Inflammatory macrophage treated with lipopolysaccharide for 4 hours (primary cell): ENCODE results near the gene GYPA.
A peak's percentile ranks its signal among the peaks of the same experiment; 100 is the strongest.
"Not testable (repeated sequence)": the region's sequence is repeated elsewhere in the genome, so short reads cannot be mapped to it uniquely, and the experiment has no call there.

Experiments used
- DNase-seq: peaks from one replicate; pipeline ENCODE4 v3.0.0-alpha.2; 2020

GYPA gene

DNA sequence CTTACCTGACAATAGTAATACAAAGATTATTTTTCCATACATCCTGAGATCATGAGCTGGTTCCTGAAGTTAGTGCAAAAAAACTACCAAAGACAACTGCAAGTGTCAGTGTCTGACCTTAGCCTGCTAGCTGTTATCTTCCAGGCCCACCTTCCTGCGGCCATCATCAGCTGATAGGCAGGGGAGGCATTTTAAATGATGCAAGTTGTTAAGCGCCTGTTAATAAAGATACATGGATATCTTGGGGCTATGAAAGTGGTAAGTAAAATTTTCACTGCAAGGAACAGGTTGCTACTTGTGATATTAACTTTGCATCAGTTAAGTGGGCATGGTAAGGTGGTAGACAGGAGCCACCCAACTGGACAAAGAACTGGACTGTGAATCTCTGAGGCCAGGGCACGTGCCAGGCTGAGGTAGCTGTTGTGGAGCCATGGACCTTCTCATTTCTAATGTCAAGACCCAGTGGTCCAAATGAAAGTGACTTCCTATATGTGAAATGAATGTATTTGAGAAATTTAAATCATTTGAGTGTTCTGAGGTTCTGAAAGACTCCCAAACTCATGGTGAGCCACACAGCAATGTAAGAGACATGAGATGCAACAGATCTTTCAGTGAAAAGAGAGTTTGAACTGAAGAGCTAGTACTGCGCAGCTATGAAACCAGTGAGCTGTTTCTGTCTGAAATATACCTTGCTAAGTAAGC is at the start of gene GYPA:
Gene GYPA (minus strand): TSS at position 125 of the 702 bp plus-strand sequence. CDS start 83 bp downstream, at position 42.
- not testable (repeated sequence) for DNase-seq

DNA sequence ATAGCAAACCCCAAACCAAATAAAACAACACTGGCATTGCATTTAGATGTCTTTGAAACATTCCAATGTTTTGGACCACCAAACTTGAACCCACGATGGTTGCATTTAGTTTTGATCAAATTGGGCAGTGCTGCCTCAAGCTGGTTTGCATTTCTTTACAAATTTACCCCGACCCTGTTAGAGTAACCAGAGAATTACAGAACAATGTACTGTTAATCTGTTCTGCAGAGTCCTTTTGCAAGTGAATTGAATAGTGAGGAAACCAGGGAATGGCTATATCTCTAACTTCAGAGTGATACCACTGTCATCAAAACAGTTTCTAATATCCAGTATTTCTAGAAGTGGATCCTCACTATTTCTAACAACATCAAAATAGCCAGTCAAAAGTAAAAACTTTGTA is 49.5 kb upstream of the GYPA start:
- no peak for DNase-seq

- DNase-seq = no peak
Observed at GRCh38 chr4:144189121-144189520, 48.6 kb upstream of the GYPA start.

GRCh38 chr4:144185086-144185485 is 44.6 kb upstream of the GYPA start:
- no peak for DNase-seq

DNA sequence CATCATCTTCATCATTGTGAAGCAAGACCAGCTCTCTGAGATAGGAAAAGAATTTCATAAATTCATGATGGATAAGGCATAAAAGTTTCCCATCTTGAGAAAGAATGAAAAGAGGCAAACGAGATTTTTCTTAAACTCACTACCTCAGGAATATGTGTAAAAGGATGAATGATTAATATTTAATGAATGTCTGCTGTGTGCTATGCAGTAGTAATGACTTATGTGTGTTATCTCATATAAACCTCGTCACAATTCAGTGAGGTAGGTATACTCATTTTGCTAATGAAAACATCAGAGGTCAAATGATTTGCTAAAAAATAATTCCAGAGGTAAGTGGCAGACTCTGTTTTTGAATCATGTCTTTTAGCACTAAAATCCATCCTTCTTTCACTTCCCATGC is 42.6 kb upstream of the GYPA start:
- DNase-seq = no peak

- no peak for DNase-seq
Observed at GRCh38 chr4:144181391-144181790, 40.9 kb upstream of the GYPA start.

GRCh38 chr4:144179152-144179739 is 38.7 kb upstream of the GYPA start:
- no peak for DNase-seq

GRCh38 chr4:144178414-144178813 is 37.9 kb upstream of the GYPA start:
- DNase-seq = no peak

DNA sequence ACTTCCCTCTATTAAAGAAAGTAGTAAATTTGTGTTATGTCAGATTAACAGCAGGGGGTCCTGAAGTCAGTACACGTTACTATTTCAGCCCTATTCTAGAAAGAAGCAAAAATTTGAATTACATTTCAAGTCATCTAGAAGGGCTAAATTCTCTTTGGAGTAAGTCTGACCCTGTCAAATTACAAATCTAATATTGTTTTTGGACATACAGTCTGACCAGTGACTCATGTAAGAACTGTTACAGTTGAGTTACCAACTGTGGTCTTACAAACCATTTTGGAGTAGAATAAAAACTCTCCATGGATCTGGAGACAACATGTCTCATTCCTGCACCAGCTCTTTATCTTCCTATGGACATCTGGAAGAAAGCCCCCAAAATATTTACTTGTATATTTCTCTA is 36.0 kb upstream of the GYPA start:
- DNase-seq = no peak

DNA sequence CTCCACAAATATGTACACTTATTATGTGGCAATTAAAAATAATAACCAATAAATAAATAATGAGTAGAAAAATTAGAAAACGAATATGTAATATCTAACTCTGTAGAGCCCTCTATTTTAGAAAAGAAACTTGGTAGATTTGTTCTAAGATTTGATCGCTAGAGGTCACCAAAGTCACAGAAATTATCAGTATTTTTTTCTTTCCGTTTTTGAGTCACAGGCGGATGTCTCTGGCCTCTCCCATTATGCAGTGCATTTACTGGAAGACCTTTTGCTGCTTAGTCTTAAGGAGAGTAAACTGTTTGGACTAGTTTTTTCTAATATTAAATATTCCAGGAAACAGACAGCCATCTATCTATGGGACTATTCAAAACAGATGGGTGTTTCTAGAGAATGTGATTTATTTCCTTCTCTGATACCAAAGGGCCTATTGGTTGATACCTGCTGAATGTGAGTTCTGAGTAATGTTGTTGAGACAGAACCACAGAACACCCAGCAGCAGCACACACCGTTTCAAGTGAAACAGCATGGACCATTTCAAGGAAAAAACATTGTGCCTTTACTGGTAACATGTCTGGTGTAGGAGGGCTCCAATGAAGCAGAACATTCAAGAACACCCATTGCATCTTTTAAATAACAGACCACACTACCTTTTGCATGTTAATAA is 34.0 kb upstream of the GYPA start:
- DNase-seq = peak; percentile 49

GRCh38 chr4:144171697-144172096 is 31.2 kb upstream of the GYPA start:
- no peak for DNase-seq

DNA sequence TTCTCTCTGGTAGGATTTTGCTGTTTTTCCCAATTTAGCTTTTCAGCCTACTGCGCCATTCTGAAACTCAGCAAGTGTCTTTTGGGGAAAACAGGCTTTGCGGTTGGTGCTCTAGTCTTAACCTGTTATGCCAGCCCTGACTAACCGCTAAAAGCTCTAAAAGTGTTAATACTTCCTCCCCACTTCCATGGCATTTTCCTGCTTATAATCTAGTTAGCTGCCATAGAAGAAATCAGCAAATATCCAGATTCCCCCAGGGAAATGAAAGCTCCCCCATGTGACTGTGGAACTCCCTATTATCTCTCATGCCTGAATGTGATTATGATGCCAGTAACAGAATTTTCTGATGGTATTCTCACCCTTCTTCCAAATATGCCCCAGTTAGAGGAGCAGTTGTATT is 28.7 kb upstream of the GYPA start:
- no peak for DNase-seq

DNA sequence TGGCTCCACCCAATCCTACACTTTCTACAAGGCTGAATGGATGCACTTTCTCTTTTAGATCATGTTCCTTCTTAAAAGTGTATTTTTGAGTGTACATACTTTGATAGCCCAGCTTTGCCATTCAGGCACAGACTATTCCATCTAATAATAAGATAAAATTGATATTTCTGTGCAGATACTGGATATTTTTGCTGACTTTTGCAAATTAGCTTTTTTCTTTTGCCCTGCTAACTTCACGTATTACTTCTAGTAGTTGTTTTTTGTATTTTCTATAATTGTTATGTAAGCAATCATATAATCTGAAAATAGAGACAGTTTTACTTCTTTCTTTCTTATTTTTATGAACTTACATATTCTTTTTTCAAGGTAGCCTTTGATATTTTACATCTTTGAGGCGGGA is 13.5 kb upstream of the GYPA start:
- no peak for DNase-seq

DNA sequence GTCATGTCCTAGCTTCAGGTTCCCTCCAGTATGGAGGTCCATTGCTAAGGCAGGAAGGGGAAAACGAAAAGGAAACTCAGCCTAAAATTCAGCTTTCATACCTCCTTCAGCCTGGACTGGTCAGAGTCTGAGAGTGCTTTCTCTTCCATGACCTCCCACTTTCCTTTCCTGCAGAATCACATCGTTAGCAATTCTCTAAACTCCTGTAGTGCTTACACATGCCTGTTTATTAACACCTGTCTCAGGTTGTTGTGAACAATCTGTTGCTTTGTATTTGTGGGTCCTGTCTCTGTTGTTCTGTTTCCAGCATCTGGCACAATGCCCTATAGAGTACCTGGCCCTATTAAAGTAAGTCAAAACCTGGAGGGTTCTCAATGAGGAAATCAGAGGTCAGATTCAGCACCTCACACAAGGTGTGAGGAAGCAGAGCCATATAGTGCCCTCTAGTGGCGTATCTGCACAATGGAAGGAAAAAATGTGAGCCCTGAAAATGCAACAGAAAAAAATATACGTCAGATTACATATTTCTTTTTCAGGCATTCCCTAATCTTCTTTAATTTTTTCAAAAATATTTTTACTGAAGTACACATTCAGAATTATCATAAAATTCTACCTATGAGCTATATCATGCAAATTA is 2.3 kb upstream of the GYPA start:
- DNase-seq = peak; percentile 13

DNA sequence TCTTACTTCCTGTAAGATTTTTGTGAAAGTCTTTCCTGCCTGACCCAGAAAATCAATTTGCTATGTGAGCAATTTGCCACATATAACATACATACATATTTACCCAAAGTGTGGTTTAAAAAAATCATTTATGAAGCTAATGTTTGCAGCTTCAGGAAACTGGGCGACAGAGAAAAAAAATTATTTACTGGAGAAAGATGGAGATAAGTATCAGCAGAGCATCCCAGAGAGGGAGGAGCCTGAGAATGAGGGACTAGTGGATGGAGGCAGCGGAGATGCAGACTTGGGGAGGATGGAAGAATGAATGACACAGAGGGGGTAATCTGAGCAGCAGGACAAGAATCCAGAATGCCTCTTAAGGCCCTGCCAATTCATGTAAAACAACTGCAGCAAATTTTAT is 975 bp upstream of the GYPA start:
- no peak for DNase-seq

GRCh38 chr4:144139991-144140390 is 527 bp downstream of the GYPA start:
- not testable (repeated sequence) for DNase-seq

DNA sequence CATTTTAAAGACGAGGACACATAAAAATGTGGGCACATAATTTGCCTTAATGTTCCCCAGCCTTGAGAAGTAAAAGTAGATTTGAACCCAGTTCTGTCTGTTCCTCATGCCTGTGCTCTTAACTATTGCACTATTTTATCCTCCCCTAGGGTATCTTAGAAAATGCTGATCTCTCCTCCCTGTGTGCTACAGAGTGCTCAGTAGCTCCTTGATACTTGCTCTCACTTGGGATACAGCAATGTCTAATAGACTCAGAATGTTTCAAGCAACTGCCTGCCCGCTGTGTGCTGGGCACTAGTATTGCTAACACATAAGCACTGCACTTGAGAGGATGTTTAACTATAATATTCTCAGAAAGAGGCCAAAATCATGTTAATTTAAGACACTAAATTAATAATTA is 971 bp downstream of the GYPA start:
- DNase-seq = not testable (repeated sequence)

- DNase-seq = not testable (repeated sequence)
Observed at GRCh38 chr4:144138239-144138638, 2.3 kb downstream of the GYPA start.

DNA sequence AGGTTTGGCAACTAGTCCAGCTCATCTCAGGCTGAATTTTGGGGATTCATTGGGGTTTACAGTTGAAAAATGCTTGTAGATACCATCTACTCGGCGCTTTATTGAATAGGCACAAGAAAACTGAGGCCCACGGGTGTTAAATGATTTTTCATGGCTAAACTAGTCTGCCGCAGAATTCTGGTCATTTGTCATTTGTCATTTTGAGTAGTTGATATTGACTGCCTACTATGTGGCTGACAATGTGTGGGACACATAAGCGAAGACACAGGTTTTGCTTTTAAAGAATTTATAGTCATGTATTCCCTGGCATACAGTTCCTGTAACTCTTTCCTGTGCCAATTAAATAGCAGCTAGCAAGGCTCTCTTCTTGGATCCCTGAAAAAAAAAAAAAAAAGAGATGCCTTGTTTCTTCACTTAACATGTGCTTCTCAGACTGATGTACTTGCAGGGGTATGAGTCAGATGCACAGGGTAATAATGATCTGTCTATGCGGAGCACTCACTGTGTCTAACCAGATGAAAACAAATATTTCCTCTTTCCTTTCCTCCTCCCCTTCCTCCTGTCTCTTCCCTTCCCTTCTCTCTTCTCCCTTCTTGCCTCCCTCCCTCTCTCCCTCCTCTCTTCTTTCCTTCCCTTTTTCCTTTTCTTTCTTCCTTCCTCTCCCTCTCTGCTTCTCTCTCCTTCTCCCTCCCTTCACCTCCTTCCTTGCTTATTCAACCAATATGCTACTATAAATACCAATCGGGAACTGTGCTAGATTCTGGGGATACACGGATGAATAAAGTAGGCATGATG is 3.2 kb downstream of the GYPA start:
- not testable (repeated sequence) for DNase-seq

DNA sequence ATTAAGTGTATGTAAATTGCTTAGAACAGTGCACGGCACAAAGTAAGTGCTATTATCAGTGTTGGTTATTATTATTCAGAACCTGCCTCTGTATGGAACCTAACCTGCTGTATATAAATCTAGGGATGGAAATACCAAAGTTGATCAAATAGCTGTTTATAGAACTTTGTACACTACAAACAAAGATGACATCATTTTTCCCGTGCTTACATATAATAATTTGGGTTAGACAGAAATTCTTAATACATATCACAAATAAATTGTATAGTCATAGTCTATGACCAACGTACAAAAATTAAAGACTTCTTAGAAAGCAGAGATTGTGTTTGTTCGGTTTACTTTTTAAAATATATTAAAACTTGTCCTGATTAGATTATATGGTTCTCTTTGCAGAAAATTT is 4.3 kb downstream of the GYPA start:
- DNase-seq = not testable (repeated sequence)

- not testable (repeated sequence) for DNase-seq
Observed at GRCh38 chr4:144130167-144130566, 10.4 kb downstream of the GYPA start.

- not testable (repeated sequence) for DNase-seq
Observed at GRCh38 chr4:144129336-144129875, 11.1 kb downstream of the GYPA start.
